Measurements from ENCODE around the gene FAHD2A.

Gene FAHD2A

GRCh38 chr2:95361216-95361980 lies 41.1 kb upstream of the FAHD2A start:
- H3K4me1 ChIP-seq (ENCODE audit: insufficient read depth, low read length), result no peaks in the 10 kb centered on the region
- H3K9ac ChIP-seq (ENCODE audit: low read depth, low read length), result no peak overlapping the region
- no peak overlapping the region for H3K4me3 ChIP-seq (ENCODE audit: low read length)
- no peaks in the 10 kb centered on the region; the same call in 1 of the 2 replicates for H3K27me3 ChIP-seq (ENCODE audit: insufficient read depth, low read length)
- no peaks in the 10 kb centered on the region for H3K36me3 ChIP-seq (ENCODE audit: insufficient read depth, low read length)
- WGBS, result 91% methylated on average over 9 of the region's 9 CpGs
- H3K27ac ChIP-seq (ENCODE audit: low read depth, low read length), result no peak overlapping the region
- H3K9me3 ChIP-seq (ENCODE audit: insufficient read depth, low read depth, low read length), result no peaks in the 10 kb centered on the region

GRCh38 chr2:95362486-95362885 lies 40.0 kb upstream of the FAHD2A start:
- 89% methylated on average over 9 of the region's 9 CpGs for WGBS

GRCh38 chr2:95366514-95366913 lies 36.0 kb upstream of the FAHD2A start:
- Histone ChIP-seq H3K36me3 (ENCODE audit: insufficient read depth, low read length) (no peaks in the 10 kb centered on the region), H3K27ac (ENCODE audit: low read depth, low read length) (no peak overlapping the region), H3K9me3 (ENCODE audit: insufficient read depth, low read depth, low read length) (no peaks in the 10 kb centered on the region), H3K27me3 (ENCODE audit: insufficient read depth, low read length) (no peaks in the 10 kb centered on the region), H3K4me3 (ENCODE audit: low read length) (no peak overlapping the region), H3K4me1 (ENCODE audit: insufficient read depth, low read length) (no peaks in the 10 kb centered on the region), H3K9ac (ENCODE audit: low read depth, low read length) (no peak overlapping the region)
- 76% methylated on average over 3 of the region's 6 CpGs for WGBS

More at GRCh38 chr2:95362486-95362885, 40.0 kb upstream of the FAHD2A start:
- Histone ChIP-seq H3K27me3 (ENCODE audit: insufficient read depth, low read length) (no peaks in the 10 kb centered on the region; the same call in 1 of the 2 replicates), H3K4me3 (ENCODE audit: low read length) (no peak overlapping the region), H3K36me3 (ENCODE audit: insufficient read depth, low read length) (no peaks in the 10 kb centered on the region), H3K9ac (ENCODE audit: low read depth, low read length) (no peak overlapping the region), H3K4me1 (ENCODE audit: insufficient read depth, low read length) (no peaks in the 10 kb centered on the region), H3K9me3 (ENCODE audit: insufficient read depth, low read depth, low read length) (no peaks in the 10 kb centered on the region), H3K27ac (ENCODE audit: low read depth, low read length) (no peak overlapping the region)

- Histone ChIP-seq H3K27me3 (ENCODE audit: insufficient read depth, low read length) (no peaks in the 10 kb centered on the region), H3K9me3 (ENCODE audit: insufficient read depth, low read depth, low read length) (no peaks in the 10 kb centered on the region), H3K36me3 (ENCODE audit: insufficient read depth, low read length) (no peaks in the 10 kb centered on the region), H3K4me1 (ENCODE audit: insufficient read depth, low read length) (no peaks in the 10 kb centered on the region), H3K27ac (ENCODE audit: low read depth, low read length) (no peak overlapping the region), H3K4me3 (ENCODE audit: low read length) (no peak overlapping the region), H3K9ac (ENCODE audit: low read depth, low read length) (no peak overlapping the region)
- WGBS, result 91% methylated on average over 8 of the region's 8 CpGs
Measured at GRCh38 chr2:95372216-95372829, 30.2 kb upstream of the FAHD2A start.

GRCh38 chr2:95372845-95373244 lies 29.7 kb upstream of the FAHD2A start:
- Histone ChIP-seq H3K4me1 (ENCODE audit: insufficient read depth, low read length) (no peaks in the 10 kb centered on the region), H3K27me3 (ENCODE audit: insufficient read depth, low read length) (no peaks in the 10 kb centered on the region), H3K9ac (ENCODE audit: low read depth, low read length) (no peak overlapping the region), H3K9me3 (ENCODE audit: insufficient read depth, low read depth, low read length) (no peaks in the 10 kb centered on the region), H3K36me3 (ENCODE audit: insufficient read depth, low read length) (no peaks in the 10 kb centered on the region), H3K4me3 (ENCODE audit: low read length) (no peak overlapping the region), H3K27ac (ENCODE audit: low read depth, low read length) (no peak overlapping the region)
- WGBS, result 92% methylated on average over 8 of the region's 8 CpGs

- no peak overlapping the region for H3K4me3 ChIP-seq (ENCODE audit: low read length)
- H3K27me3 ChIP-seq (ENCODE audit: insufficient read depth, low read length), result no peaks in the 10 kb centered on the region
- no peaks in the 10 kb centered on the region for H3K4me1 ChIP-seq (ENCODE audit: insufficient read depth, low read length)
- WGBS, result 91% methylated on average over 6 of the region's 6 CpGs
- H3K9me3 ChIP-seq (ENCODE audit: insufficient read depth, low read depth, low read length), result no peaks in the 10 kb centered on the region
- no peak overlapping the region for H3K9ac ChIP-seq (ENCODE audit: low read depth, low read length)
- no peak overlapping the region for H3K27ac ChIP-seq (ENCODE audit: low read depth, low read length)
- no peaks in the 10 kb centered on the region for H3K36me3 ChIP-seq (ENCODE audit: insufficient read depth, low read length)
Measured at GRCh38 chr2:95374029-95374428, 28.5 kb upstream of the FAHD2A start.

- H3K4me3 ChIP-seq (ENCODE audit: low read length), result no peak overlapping the region
- no peaks in the 10 kb centered on the region for H3K36me3 ChIP-seq (ENCODE audit: insufficient read depth, low read length)
- 98% methylated on average over 7 of the region's 11 CpGs for WGBS
- no peaks in the 10 kb centered on the region for H3K27me3 ChIP-seq (ENCODE audit: insufficient read depth, low read length)
- no peaks in the 10 kb centered on the region for H3K4me1 ChIP-seq (ENCODE audit: insufficient read depth, low read length)
- no peak overlapping the region for H3K9ac ChIP-seq (ENCODE audit: low read depth, low read length)
- H3K27ac ChIP-seq (ENCODE audit: low read depth, low read length), result no peak overlapping the region
- H3K9me3 ChIP-seq (ENCODE audit: insufficient read depth, low read depth, low read length), result no peaks in the 10 kb centered on the region
Measured at GRCh38 chr2:95374451-95374920, 28.0 kb upstream of the FAHD2A start.

GRCh38 chr2:95374921-95375471 lies 27.5 kb upstream of the FAHD2A start:
- WGBS, result 89% methylated on average over 15 of the region's 15 CpGs
- Histone ChIP-seq H3K9me3 (ENCODE audit: insufficient read depth, low read depth, low read length) (no peaks in the 10 kb centered on the region), H3K36me3 (ENCODE audit: insufficient read depth, low read length) (no peaks in the 10 kb centered on the region), H3K27me3 (ENCODE audit: insufficient read depth, low read length) (no peaks in the 10 kb centered on the region), H3K4me3 (ENCODE audit: low read length) (no peak overlapping the region), H3K4me1 (ENCODE audit: insufficient read depth, low read length) (no peaks in the 10 kb centered on the region), H3K27ac (ENCODE audit: low read depth, low read length) (no peak overlapping the region), H3K9ac (ENCODE audit: low read depth, low read length) (no peak overlapping the region)

GRCh38 chr2:95375532-95376150 lies 26.9 kb upstream of the FAHD2A start:
- H3K4me3 ChIP-seq (ENCODE audit: low read length), result no peak overlapping the region
- no peaks in the 10 kb centered on the region for H3K27me3 ChIP-seq (ENCODE audit: insufficient read depth, low read length)
- WGBS, result 91% methylated on average over 21 of the region's 21 CpGs
- H3K27ac ChIP-seq (ENCODE audit: low read depth, low read length), result no peak overlapping the region
- H3K4me1 ChIP-seq (ENCODE audit: insufficient read depth, low read length), result no peaks in the 10 kb centered on the region
- H3K9ac ChIP-seq (ENCODE audit: low read depth, low read length), result no peak overlapping the region
- no peaks in the 10 kb centered on the region for H3K36me3 ChIP-seq (ENCODE audit: insufficient read depth, low read length)
- no peaks in the 10 kb centered on the region for H3K9me3 ChIP-seq (ENCODE audit: insufficient read depth, low read depth, low read length)

- Histone ChIP-seq H3K36me3 (ENCODE audit: insufficient read depth, low read length) (no peaks in the 10 kb centered on the region), H3K27me3 (ENCODE audit: insufficient read depth, low read length) (no peaks in the 10 kb centered on the region), H3K4me1 (ENCODE audit: insufficient read depth, low read length) (no peaks in the 10 kb centered on the region), H3K9ac (ENCODE audit: low read depth, low read length) (no peak overlapping the region), H3K27ac (ENCODE audit: low read depth, low read length) (no peak overlapping the region), H3K9me3 (ENCODE audit: insufficient read depth, low read depth, low read length) (no peaks in the 10 kb centered on the region), H3K4me3 (ENCODE audit: low read length) (no peak overlapping the region)
- 91% methylated on average over 22 of the region's 22 CpGs for WGBS
Measured at GRCh38 chr2:95376311-95377215, 25.9 kb upstream of the FAHD2A start.
